Ishikawa (cell line): Measurements from ENCODE around the gene PTPRN2.

Source experiments
- CEBPB ChIP-seq: IDR thresholded peaks from 2 replicates; pipeline ENCODE4 v1.6.1; 2012
- CREB1 ChIP-seq: IDR thresholded peaks from 2 replicates; pipeline ENCODE4 v1.6.1; 2012; ENCODE audit warnings: low read depth
- EGR1 ChIP-seq: IDR thresholded peaks from 2 replicates; pipeline ENCODE4 v1.6.1; 2012
- EP300 ChIP-seq: IDR thresholded peaks from 2 replicates; pipeline ENCODE4 v1.6.1; 2012; ENCODE audit warnings: borderline replicate concordance
- FOXM1 ChIP-seq: IDR thresholded peaks from 2 replicates; pipeline ENCODE4 v1.6.1; 2012; ENCODE audit warnings: low read depth, borderline replicate concordance
- MAX ChIP-seq: IDR thresholded peaks from 2 replicates; pipeline ENCODE4 v1.6.1; 2012
- NFIC ChIP-seq: IDR thresholded peaks from 2 replicates; pipeline ENCODE4 v1.6.1; 2012
- RAD21 ChIP-seq: IDR thresholded peaks from 2 replicates; pipeline ENCODE4 v1.6.1; 2012; ENCODE audit warnings: low read depth
- TAF1 ChIP-seq: IDR thresholded peaks from 2 replicates; pipeline ENCODE4 v1.6.1; 2012; ENCODE audit warnings: low read depth, mild to moderate bottlenecking
- TCF12 ChIP-seq: IDR thresholded peaks from 2 replicates; pipeline ENCODE4 v1.6.1; 2012; ENCODE audit warnings: low read depth
- TEAD4 ChIP-seq: IDR thresholded peaks from 2 replicates; pipeline ENCODE4 v1.6.1; 2012
- USF1 ChIP-seq: IDR thresholded peaks from 2 replicates; pipeline ENCODE4 v1.6.1; 2012
- YY1 ChIP-seq: IDR thresholded peaks from 2 replicates; pipeline ENCODE4 v1.6.1; 2012; ENCODE audit warnings: low read depth
- ZBTB7A ChIP-seq: IDR thresholded peaks from 2 replicates; pipeline ENCODE4 v1.6.1; 2012; ENCODE audit warnings: low read depth
- TF ChIP-seq, protein P1 (sequence below): IDR thresholded peaks from 2 replicates; pipeline ENCODE4 v1.6.1; 2012; ENCODE audit warnings: low read depth, mild to moderate bottlenecking

The PTPRN2 gene

GRCh38 chr7:158249692-158250091 is 337.9 kb downstream of the PTPRN2 start:
- TF ChIP-seq EP300, result no peak
- TF ChIP-seq CREB1, result no peak
- TF ChIP-seq YY1, result no peak
- no peak for TF ChIP-seq CEBPB
- TF ChIP-seq ZBTB7A, result no peak
- no peak for TF ChIP-seq MAX
- TF ChIP-seq TAF1, result no peak
- TF ChIP-seq, protein P1, sequence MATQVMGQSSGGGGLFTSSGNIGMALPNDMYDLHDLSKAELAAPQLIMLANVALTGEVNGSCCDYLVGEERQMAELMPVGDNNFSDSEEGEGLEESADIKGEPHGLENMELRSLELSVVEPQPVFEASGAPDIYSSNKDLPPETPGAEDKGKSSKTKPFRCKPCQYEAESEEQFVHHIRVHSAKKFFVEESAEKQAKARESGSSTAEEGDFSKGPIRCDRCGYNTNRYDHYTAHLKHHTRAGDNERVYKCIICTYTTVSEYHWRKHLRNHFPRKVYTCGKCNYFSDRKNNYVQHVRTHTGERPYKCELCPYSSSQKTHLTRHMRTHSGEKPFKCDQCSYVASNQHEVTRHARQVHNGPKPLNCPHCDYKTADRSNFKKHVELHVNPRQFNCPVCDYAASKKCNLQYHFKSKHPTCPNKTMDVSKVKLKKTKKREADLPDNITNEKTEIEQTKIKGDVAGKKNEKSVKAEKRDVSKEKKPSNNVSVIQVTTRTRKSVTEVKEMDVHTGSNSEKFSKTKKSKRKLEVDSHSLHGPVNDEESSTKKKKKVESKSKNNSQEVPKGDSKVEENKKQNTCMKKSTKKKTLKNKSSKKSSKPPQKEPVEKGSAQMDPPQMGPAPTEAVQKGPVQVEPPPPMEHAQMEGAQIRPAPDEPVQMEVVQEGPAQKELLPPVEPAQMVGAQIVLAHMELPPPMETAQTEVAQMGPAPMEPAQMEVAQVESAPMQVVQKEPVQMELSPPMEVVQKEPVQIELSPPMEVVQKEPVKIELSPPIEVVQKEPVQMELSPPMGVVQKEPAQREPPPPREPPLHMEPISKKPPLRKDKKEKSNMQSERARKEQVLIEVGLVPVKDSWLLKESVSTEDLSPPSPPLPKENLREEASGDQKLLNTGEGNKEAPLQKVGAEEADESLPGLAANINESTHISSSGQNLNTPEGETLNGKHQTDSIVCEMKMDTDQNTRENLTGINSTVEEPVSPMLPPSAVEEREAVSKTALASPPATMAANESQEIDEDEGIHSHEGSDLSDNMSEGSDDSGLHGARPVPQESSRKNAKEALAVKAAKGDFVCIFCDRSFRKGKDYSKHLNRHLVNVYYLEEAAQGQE, result no peak
- TF ChIP-seq TCF12, result no peak
- no peak for TF ChIP-seq USF1
- no peak for TF ChIP-seq RAD21
- no peak for TF ChIP-seq FOXM1
- no peak for TF ChIP-seq EGR1
- no peak for TF ChIP-seq NFIC
- TF ChIP-seq TEAD4, result no peak

GRCh38 chr7:158248816-158249215 is 338.8 kb downstream of the PTPRN2 start:
- TF ChIP-seq, protein P1, result no peak
- no peak for TF ChIP-seq CEBPB
- TF ChIP-seq CREB1, result no peak
- TF ChIP-seq ZBTB7A, result no peak
- no peak for TF ChIP-seq MAX
- no peak for TF ChIP-seq RAD21
- TF ChIP-seq EP300, result no peak
- no peak for TF ChIP-seq NFIC

- TF ChIP-seq YY1, result no peak
- no peak for TF ChIP-seq CEBPB
- TF ChIP-seq RAD21, result no peak
- no peak for TF ChIP-seq FOXM1
- TF ChIP-seq TAF1, result no peak
- TF ChIP-seq MAX, result no peak
- TF ChIP-seq EGR1, result no peak
- no peak for TF ChIP-seq TEAD4
- TF ChIP-seq NFIC, result no peak
- TF ChIP-seq CREB1, result no peak
- no peak for TF ChIP-seq ZBTB7A
- no peak for TF ChIP-seq TCF12
Measured at GRCh38 chr7:158247758-158248487, 339.7 kb downstream of the PTPRN2 start.

DNA sequence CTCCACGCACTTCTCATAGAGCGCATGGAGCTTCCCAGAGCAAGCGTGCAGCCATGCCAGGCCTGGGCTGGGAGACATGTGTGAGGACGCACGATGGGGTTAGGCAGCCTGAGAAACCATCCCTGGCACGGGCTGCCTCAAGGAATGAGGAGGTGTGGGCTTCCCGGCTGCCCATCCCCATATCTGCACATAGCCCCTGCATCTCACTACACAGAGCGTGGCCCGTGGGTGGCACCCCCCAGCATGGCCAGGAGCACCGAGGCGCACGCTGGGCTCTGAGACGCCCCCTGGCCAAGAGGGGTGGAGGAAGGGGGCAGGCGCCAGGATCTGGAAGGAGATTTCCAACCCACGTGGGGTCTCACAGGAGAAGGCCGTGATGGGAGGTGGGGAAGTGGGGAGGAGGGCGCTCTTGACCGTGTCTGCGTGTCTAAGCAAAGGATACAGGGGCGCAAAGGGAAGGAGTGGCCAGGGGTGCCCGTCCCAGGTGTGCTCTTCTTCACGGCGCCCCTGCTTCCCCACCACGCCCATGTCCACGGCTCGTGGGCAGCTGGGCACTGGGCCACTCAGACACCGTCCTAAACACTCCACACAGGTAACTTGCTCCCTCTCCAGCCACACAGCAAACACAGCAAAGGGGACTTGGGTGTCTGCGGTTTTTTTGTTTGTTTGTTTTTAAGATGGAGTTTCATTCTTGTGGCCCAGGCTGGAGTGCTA is 340.5 kb downstream of the PTPRN2 start:
- no peak for TF ChIP-seq RAD21
- TF ChIP-seq TCF12, result no peak
- TF ChIP-seq EGR1, result no peak
- no peak for TF ChIP-seq CEBPB
- TF ChIP-seq USF1, result no peak
- no peak for TF ChIP-seq MAX

DNA sequence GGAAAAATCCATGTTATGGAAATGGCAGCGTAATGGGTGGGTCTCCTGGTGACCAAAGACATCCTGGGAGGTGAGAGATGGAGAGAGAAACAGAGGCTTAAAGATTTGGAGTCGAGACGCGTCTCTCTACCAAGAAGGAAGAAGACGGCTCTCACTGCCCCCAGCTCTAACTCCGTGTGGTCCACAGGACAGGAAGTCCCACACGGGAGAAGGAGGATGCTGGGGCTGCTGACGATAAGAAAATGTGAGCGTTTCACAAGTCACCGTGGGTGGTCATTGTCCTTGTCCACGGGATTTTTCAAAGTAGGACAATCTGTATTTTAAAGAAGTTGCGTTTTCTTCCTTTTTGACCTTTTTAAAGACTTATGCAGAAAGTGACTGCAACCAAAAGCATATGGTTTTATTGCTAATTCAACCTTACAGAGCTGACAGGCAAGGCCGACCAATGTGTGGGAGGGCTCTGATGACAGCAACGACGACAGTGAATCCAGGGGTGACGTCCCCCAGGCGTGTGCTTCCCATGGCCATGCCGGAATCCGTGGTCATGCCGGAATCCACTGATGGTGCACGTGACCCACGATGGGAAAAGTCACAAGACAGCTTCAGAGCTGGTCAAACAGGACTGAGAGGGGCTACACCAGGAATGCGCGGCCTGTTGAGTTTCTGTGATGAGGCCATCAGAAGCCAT is 341.2 kb downstream of the PTPRN2 start:
- TF ChIP-seq FOXM1 (no peak), TEAD4 (no peak), EGR1 (no peak), ZBTB7A (no peak), RAD21 (no peak), TAF1 (no peak), EP300 (no peak), CEBPB (no peak), YY1 (no peak), MAX (no peak), TCF12 (no peak), NFIC (no peak), CREB1 (no peak), USF1 (no peak)
- TF ChIP-seq, protein P1, result no peak
